ENCODE data around the gene PCDHGC3.

- TF ChIP-seq CTCF (IDR thresholded peaks at IDR 0.05; ENCODE audit: borderline replicate concordance, extremely low read depth, low read length, poor library complexity, severe bottlenecking) (no peak), EZH2 (IDR thresholded peaks at IDR 0.05; ENCODE audit: borderline replicate concordance, low read depth, low read length, severe bottlenecking) (no peak)
Measured at GRCh38 chr5:141487131-141487530, 11.4 kb downstream of the PCDHGC3 start.

All from DND-41 (cell line).